NCI-H345 treated with DMSO at 0.1 percent for 48 hours (cell line): ENCODE measurements around the gene ULK3.

Experiments
- DNase-seq: peaks from one replicate; lab custom pipeline; 2025; ENCODE audit not compliant: unreplicated experiment; lab: John Stamatoyannopoulos, UW

ULK3 gene

GRCh38 chr15:74841891-74842373 lies 1.0 kb downstream of the ULK3 start:
- no peak for DNase-seq

- DNase-seq: no peak
Observed at GRCh38 chr15:74840851-74841775, 1.8 kb downstream of the ULK3 start.

- DNase-seq: no peak
Observed at GRCh38 chr15:74839526-74840395, 3.2 kb downstream of the ULK3 start.

- DNase-seq: no peak
Observed at GRCh38 chr15:74838746-74839525, 4.0 kb downstream of the ULK3 start.

- no peak for DNase-seq
Observed at GRCh38 chr15:74838137-74838516, 4.8 kb downstream of the ULK3 start.

GRCh38 chr15:74837482-74838136 lies 5.3 kb downstream of the ULK3 start:
- DNase-seq: no peak

GRCh38 chr15:74836846-74837245 lies 6.1 kb downstream of the ULK3 start:
- DNase-seq: no peak

GRCh38 chr15:74835312-74835823 lies 7.6 kb downstream of the ULK3 start:
- no peak for DNase-seq

- no peak for DNase-seq
Observed at GRCh38 chr15:74833376-74834107, 9.4 kb downstream of the ULK3 start.

GRCh38 chr15:74832826-74833225 lies 10.1 kb downstream of the ULK3 start:
- DNase-seq: no peak

- DNase-seq: no peak
Observed at GRCh38 chr15:74831813-74832495, 11.0 kb downstream of the ULK3 start.

- no peak for DNase-seq
Observed at GRCh38 chr15:74830868-74831267, 12.1 kb downstream of the ULK3 start.

GRCh38 chr15:74829991-74830390 lies 13.0 kb downstream of the ULK3 start:
- DNase-seq: no peak

- no peak for DNase-seq
Observed at GRCh38 chr15:74829486-74829885, 13.5 kb downstream of the ULK3 start.

GRCh38 chr15:74828835-74829234 lies 14.1 kb downstream of the ULK3 start:
- no peak for DNase-seq

GRCh38 chr15:74827614-74828013 lies 15.3 kb downstream of the ULK3 start:
- DNase-seq: no peak

GRCh38 chr15:74826921-74827320 lies 16.0 kb downstream of the ULK3 start:
- no peak for DNase-seq

GRCh38 chr15:74826364-74826819 lies 16.6 kb downstream of the ULK3 start, which contains the start of gene CPLX3:
Gene CPLX3, plus strand, starts transcription at chr15:74826627. Its CDS starts 77 bp downstream, at chr15:74826704.
- DNase-seq: no peak

- DNase-seq: no peak
Observed at GRCh38 chr15:74825866-74826265, 17.1 kb downstream of the ULK3 start.
